Nephron progenitor cell (in vitro differentiated cells): ENCODE data around the gene C10orf95.
A peak's percentile ranks its signal among the peaks of the same experiment; 100 is the strongest.

Experiments used
- DNase-seq: peaks from one replicate; pipeline ENCODE4 v3.0.0; 2021
- H3K27ac Mint-ChIP-seq: 2 replicates; pipeline ENCODE4 v1.8.0; 2021; ENCODE audit warnings: mild to moderate bottlenecking, moderate library complexity, mixed read lengths
- H3K27me3 Mint-ChIP-seq: 2 replicates; pipeline ENCODE4 v1.8.0; 2021; ENCODE audit warnings: mild to moderate bottlenecking, low read depth, mixed read lengths; ENCODE audit not compliant: poor library complexity
- H3K36me3 Mint-ChIP-seq: 2 replicates; pipeline ENCODE4 v1.8.0; 2021; ENCODE audit warnings: low read depth, mixed read lengths
- H3K4me1 Mint-ChIP-seq: 2 replicates; pipeline ENCODE4 v1.8.0; 2021; ENCODE audit warnings: mixed read lengths
- H3K4me3 Mint-ChIP-seq: 2 replicates; pipeline ENCODE4 v1.8.0; 2021; ENCODE audit warnings: mild to moderate bottlenecking, moderate library complexity, mixed read lengths
- H3K9me3 Mint-ChIP-seq: 2 replicates; pipeline ENCODE4 v1.8.0; 2021; ENCODE audit warnings: mild to moderate bottlenecking, moderate library complexity, mixed read lengths
- TF ChIP-seq, protein P1 (sequence below): fragments of 200-600 bp; sonication (generic); IDR thresholded peaks from 2 replicates; pipeline ENCODE4 v1.5.0; 2021; ENCODE audit warnings: antibody characterized with exemption

Gene C10orf95

DNA sequence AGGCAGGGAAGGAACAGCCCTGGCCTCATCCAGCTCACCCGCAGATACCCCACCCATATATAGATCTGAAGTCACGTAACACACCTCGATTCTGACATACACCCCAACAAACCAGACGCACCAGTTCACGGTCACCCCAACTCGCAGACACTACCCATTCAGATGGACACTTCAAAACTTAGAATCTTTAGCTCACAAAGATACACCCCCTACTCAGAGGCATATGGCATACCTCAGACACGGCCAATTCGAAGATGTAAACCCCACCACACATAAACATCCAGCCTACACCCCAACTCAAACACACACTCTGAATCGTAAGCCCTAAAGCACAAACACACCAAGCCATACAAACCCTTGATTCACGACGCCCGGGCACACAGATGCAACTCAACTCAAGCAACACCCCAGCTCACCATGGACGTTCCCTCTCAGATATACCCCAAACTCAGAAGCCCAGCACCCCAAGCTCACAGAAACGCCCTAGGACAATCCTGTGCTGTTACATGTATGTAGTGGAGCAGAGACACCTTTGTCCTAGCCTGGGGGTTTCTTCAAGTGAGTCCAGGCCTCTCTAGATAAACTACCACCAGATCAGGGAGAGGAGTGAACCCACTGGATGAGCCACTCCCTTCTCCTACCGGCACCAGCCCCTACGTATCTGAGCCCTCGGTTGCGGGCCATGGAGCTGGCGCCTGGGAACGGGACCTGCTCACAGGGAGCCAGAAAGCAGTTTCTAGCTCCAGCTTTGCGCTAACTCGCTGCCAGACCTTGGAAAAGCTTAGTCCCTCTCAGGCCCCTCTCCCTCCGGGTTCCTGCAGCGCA lies 41.5 kb downstream of the C10orf95 start:
- Mint-ChIP-seq H3K36me3 (no peaks in the 10 kb centered on the region), H3K27ac (no peak overlapping the region), H3K27me3 (peaks cover 88% of the 10 kb centered on the region), H3K9me3 (no peaks in the 10 kb centered on the region), H3K4me3 (peak overlapping the region; percentile 79), H3K4me1 (peaks cover 32% of the 10 kb centered on the region)
- peak; percentile 26 for DNase-seq
- TF ChIP-seq, protein P1, sequence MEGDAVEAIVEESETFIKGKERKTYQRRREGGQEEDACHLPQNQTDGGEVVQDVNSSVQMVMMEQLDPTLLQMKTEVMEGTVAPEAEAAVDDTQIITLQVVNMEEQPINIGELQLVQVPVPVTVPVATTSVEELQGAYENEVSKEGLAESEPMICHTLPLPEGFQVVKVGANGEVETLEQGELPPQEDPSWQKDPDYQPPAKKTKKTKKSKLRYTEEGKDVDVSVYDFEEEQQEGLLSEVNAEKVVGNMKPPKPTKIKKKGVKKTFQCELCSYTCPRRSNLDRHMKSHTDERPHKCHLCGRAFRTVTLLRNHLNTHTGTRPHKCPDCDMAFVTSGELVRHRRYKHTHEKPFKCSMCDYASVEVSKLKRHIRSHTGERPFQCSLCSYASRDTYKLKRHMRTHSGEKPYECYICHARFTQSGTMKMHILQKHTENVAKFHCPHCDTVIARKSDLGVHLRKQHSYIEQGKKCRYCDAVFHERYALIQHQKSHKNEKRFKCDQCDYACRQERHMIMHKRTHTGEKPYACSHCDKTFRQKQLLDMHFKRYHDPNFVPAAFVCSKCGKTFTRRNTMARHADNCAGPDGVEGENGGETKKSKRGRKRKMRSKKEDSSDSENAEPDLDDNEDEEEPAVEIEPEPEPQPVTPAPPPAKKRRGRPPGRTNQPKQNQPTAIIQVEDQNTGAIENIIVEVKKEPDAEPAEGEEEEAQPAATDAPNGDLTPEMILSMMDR: no peak

DNA sequence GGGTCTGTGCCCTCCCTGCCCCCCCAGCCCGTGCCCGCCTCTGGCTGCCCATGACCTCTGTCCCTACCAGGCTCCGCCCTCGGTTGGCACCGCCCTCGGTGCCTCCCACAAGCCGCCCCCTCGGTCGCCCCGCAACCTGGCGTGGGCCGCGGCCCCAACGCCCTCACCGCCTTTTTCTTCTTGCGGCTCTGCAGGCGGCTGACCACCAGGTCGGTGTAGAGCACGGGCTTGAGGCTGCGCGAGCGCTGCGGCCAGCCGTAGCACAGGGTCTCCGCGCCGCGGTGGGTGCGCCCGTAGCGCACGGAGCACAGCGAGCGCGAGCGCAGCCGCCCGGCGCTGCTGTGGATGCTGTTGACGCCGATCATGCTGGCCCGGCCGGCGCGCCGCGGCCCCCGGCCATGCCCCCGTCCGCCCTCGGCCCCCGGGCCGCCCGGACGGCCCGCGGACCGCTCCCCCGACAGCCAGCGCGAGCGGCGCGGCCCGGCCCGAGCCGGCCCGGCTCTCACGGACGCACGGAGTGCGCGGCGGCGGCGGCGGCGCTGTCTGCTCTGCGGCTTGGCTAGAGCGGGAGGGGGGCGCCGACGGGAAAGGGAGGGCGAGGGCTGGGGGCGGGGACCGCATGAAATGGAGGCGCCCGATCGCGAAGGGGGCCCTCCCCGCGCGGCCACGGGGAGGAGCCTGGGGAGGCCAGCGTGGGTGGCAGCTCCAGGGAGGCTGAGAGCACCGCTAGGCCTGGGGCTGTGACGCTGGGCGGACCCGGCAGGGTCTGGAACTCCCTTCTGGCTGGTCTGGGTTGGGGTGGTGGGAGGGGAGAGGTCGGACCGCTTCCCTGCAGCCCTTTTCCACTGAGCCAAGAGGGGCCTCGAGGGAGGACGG lies 42.4 kb downstream of the C10orf95 start:
- Mint-ChIP-seq H3K4me1 (peaks cover 32% of the 10 kb centered on the region), H3K4me3 (peak overlapping the region; percentile 79), H3K27me3 (peaks cover 79% of the 10 kb centered on the region), H3K36me3 (no peaks in the 10 kb centered on the region), H3K9me3 (no peaks in the 10 kb centered on the region), H3K27ac (no peak overlapping the region)
- TF ChIP-seq, protein P1: no peak
- peak; percentile 75 for DNase-seq

GRCh38 chr10:102408131-102408727 lies 43.1 kb downstream of the C10orf95 start:
- no peak overlapping the region for H3K27ac Mint-ChIP-seq
- H3K4me3 Mint-ChIP-seq: peak overlapping the region; percentile 64
- H3K4me1 Mint-ChIP-seq: peaks cover 31% of the 10 kb centered on the region
- H3K27me3 Mint-ChIP-seq: peaks cover 72% of the 10 kb centered on the region
- DNase-seq: no peak
- no peaks in the 10 kb centered on the region for H3K9me3 Mint-ChIP-seq
- no peaks in the 10 kb centered on the region for H3K36me3 Mint-ChIP-seq
- TF ChIP-seq, protein P1: no peak

- H3K36me3 Mint-ChIP-seq: no peaks in the 10 kb centered on the region
- TF ChIP-seq, protein P1: no peak
- no peak for DNase-seq
- peaks cover 67% of the 10 kb centered on the region for H3K27me3 Mint-ChIP-seq
- H3K4me1 Mint-ChIP-seq: peaks cover 25% of the 10 kb centered on the region
- no peak overlapping the region for H3K4me3 Mint-ChIP-seq
- no peak overlapping the region for H3K27ac Mint-ChIP-seq
- no peaks in the 10 kb centered on the region for H3K9me3 Mint-ChIP-seq
Observed at GRCh38 chr10:102407425-102408130, 43.8 kb downstream of the C10orf95 start.

DNA sequence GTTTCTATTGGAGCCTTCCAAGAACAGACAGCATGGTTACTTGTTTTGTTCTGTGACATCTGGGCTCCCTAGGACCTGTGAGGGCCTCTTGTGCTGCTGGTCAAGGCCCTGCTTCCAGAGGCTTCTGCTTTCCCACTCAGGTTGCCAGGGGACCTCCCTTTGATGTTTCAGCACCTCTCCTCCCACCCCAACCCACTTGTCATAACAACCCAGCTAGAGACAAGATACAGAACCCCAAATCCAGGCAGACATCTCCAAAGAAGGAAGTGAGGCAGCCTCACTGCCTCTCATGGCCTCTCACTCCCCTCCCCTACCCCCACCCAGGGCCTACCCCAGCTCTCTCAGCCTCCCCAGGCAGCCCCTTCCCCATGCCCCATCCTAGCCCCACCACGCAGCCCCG lies 44.5 kb downstream of the C10orf95 start:
- H3K4me3 Mint-ChIP-seq: no peak overlapping the region
- no peaks in the 10 kb centered on the region for H3K9me3 Mint-ChIP-seq
- peaks cover 24% of the 10 kb centered on the region for H3K4me1 Mint-ChIP-seq
- peaks cover 59% of the 10 kb centered on the region for H3K27me3 Mint-ChIP-seq
- DNase-seq: no peak
- H3K36me3 Mint-ChIP-seq: no peaks in the 10 kb centered on the region
- TF ChIP-seq, protein P1: no peak
- H3K27ac Mint-ChIP-seq: no peak overlapping the region
